GM18858 (cell line): Measurements from ENCODE around the gene ESPN.

ENCODE experiments used
- ATAC-seq: cut with Tn5 transposase; IDR thresholded peaks from one replicate; pipeline ENCODE4 v1.9.1; 2021; ENCODE audit not compliant: unreplicated experiment

ESPN gene

GRCh38 chr1:6495540-6496364, 71.2 kb downstream of the ESPN start:
- no peak for ATAC-seq

- ATAC-seq = no peak
Measured at GRCh38 chr1:6496365-6496721, 71.8 kb downstream of the ESPN start.

- ATAC-seq = no peak
Measured at GRCh38 chr1:6496890-6497214, 72.3 kb downstream of the ESPN start.

GRCh38 chr1:6497215-6497866, 72.8 kb downstream of the ESPN start:
- ATAC-seq = no peak

GRCh38 chr1:6497867-6498575, 73.4 kb downstream of the ESPN start:
- ATAC-seq = no peak

GRCh38 chr1:6498576-6499111, 74.1 kb downstream of the ESPN start:
- ATAC-seq = no peak

GRCh38 chr1:6499296-6499695, 74.7 kb downstream of the ESPN start:
- no peak for ATAC-seq

- ATAC-seq = no peak
Measured at GRCh38 chr1:6500544-6501278, 76.1 kb downstream of the ESPN start.

GRCh38 chr1:6501279-6501813, 76.8 kb downstream of the ESPN start:
- ATAC-seq = no peak

- no peak for ATAC-seq
Measured at GRCh38 chr1:6502000-6502891, 77.7 kb downstream of the ESPN start.

GRCh38 chr1:6503884-6504602, 79.5 kb downstream of the ESPN start:
- ATAC-seq = no peak

GRCh38 chr1:6504887-6505286, 80.3 kb downstream of the ESPN start:
- no peak for ATAC-seq

- no peak for ATAC-seq
Measured at GRCh38 chr1:6505367-6506209, 81.0 kb downstream of the ESPN start.

- no peak for ATAC-seq
Measured at GRCh38 chr1:6506210-6507036, 81.8 kb downstream of the ESPN start.

- no peak for ATAC-seq
Measured at GRCh38 chr1:6507037-6507428, 82.5 kb downstream of the ESPN start.

GRCh38 chr1:6507461-6507911, 82.9 kb downstream of the ESPN start:
- ATAC-seq = no peak

- ATAC-seq = no peak
Measured at GRCh38 chr1:6508154-6508815, 83.7 kb downstream of the ESPN start.
